Small intestine (tissue), 7 donors: ENCODE measurements around the gene SMAD6. TPM values are rescaled to one million over a fixed set of nuclear protein-coding genes. Genes with fewer than 3 reads are reported as not detected.

Experiments
- DNase-seq, 2 donors: peaks; one replicate each; pipeline versions ENCODE4 v3.0.0 to v3.0.0-alpha.2; 2013
- FAIRE-seq: peaks from 2 replicates; lab custom pipeline; 2012; peaks lifted over from hg19 to GRCh38; lab: Jason Lieb, UNC
- H3K27ac ChIP-seq, 3 donors: one replicate each; pipeline ENCODE4 v1.5.1; 2013; ENCODE audit warnings: low read length in 2 of 3, mild to moderate bottlenecking in 2 of 3, control low read depth in 1 of 3, inconsistent platforms in 1 of 3, low read depth in 1 of 3, moderate library complexity in 1 of 3
- H3K27me3 ChIP-seq, 3 donors: one replicate each; pipeline ENCODE4 v1.6.1; 2013; ENCODE audit warnings: low read length in 3 of 3, inconsistent platforms in 1 of 3; ENCODE audit not compliant: control insufficient read depth in 3 of 3, insufficient read depth in 3 of 3
- H3K36me3 ChIP-seq, 3 donors: one replicate each; pipeline ENCODE4 v1.6.1; 2013; ENCODE audit warnings: low read length in 3 of 3, inconsistent platforms in 1 of 3, low read depth in 1 of 3, mild to moderate bottlenecking in 1 of 3, moderate library complexity in 1 of 3; ENCODE audit not compliant: control insufficient read depth in 3 of 3, insufficient read depth in 2 of 3
- H3K4me1 ChIP-seq, 3 donors: one replicate each; pipeline ENCODE4 v1.6.1; 2013; ENCODE audit warnings: low read length in 2 of 3, inconsistent platforms in 1 of 3, low read depth in 1 of 3, mild to moderate bottlenecking in 1 of 3, moderate library complexity in 1 of 3; ENCODE audit not compliant: control insufficient read depth in 3 of 3, insufficient read depth in 2 of 3
- H3K4me3 ChIP-seq, 3 donors: one replicate each; pipeline ENCODE4 v1.5.1; 2013; ENCODE audit warnings: low read length in 3 of 3, control low read depth in 1 of 3, inconsistent platforms in 1 of 3, low read depth in 1 of 3, mild to moderate bottlenecking in 1 of 3, moderate library complexity in 1 of 3
- H3K9me3 ChIP-seq, 2 donors: one replicate each; pipeline ENCODE4 v1.6.1; 2013; ENCODE audit warnings: low read depth in 1 of 2, low read length in 1 of 2; ENCODE audit not compliant: control insufficient read depth in 2 of 2, insufficient read depth in 1 of 2
- WGBS, 3 donors: extraction: QIAGEN DNeasy Blood & Tissue Kit; methylation state at CpG; one replicate each; pipeline ENCODE4 v1.1.7; 2013; 5-methylcytosine and 5-hydroxymethylcytosine counted together
- polyA plus RNA-seq, 4 donors: library from polyadenylated mRNA; stranded (reverse) in 3 of 4; unstranded in 1 of 4; fragments of 200-250 nt in 3 of 4; fragments of 120-200 nt in 1 of 4; gene quantifications; one replicate each; pipeline versions ENCODE4 v1.2.1 to v1.2.3, GENCODE V29; 2013
- donor health status: healthy with polysubstance abuse.
- donor health status: control.
- donor health status: control.
- donor health status: Bipolar disorder and iron deficiency.
- donor health status: healthy.

The SMAD6 gene
- polyA plus RNA-seq, 4 donors, result 0.89 to 23.6 (median 10.4) TPM

DNA sequence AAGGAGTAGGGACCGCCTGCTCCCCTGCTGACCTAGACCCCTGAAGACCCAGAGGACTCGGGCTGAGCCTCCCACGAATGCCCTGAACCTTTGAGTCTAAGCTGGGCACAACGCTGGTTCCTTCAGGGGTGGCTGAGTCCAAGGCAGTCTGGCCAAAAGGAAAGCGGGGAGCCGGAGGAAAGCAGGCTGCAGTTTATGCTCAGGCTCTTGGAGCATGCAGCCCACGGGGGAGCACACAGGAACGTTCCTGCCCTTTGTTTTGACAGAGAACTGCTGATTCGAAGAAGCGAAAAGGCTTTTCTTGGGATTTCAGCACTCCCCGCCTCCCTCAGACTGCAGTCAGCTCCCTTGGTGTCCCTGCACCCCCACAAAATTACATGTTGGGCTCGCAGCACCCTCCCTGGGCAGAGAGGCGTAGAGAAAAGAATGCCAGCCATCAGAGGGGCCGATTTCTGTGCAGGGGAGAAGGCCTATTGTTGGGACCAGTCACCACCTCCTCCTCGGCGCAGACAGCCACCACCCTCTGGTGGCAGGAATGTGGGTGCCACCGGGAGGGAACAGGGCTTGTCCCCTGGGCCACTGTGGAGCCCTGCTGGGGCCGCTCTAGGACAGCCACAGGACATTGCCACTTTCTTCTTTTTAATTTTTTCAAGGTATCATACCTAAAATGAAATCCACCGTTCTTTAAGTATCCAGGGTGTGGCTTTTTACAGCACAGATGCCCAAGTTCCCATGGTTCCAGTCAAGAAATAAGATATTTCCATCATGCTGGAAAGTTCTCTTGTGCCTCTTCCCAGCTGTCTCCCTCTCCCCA is 72.2 kb downstream of the SMAD6 start:
- DNase-seq (peak; percentile 89 to 93), FAIRE-seq (no peak)
- WGBS, 3 donors, result 29 to 42% (median 34%) methylated on average over 19 of the region's 19 CpGs
- Histone ChIP-seq H3K4me1 (peaks cover 10 to 85% (median 19%) of the 10 kb centered on the region in 3 donors), H3K27me3 (no peaks in the 10 kb centered on the region), H3K27ac (peak overlapping the region in 2 of 3 donors; percentile 80 to 84), H3K36me3 (peaks cover 0 to 67% (median 0%) of the 10 kb centered on the region in 3 donors), H3K9me3 (no peaks in the 10 kb centered on the region), H3K4me3 (no peak overlapping the region)

DNA sequence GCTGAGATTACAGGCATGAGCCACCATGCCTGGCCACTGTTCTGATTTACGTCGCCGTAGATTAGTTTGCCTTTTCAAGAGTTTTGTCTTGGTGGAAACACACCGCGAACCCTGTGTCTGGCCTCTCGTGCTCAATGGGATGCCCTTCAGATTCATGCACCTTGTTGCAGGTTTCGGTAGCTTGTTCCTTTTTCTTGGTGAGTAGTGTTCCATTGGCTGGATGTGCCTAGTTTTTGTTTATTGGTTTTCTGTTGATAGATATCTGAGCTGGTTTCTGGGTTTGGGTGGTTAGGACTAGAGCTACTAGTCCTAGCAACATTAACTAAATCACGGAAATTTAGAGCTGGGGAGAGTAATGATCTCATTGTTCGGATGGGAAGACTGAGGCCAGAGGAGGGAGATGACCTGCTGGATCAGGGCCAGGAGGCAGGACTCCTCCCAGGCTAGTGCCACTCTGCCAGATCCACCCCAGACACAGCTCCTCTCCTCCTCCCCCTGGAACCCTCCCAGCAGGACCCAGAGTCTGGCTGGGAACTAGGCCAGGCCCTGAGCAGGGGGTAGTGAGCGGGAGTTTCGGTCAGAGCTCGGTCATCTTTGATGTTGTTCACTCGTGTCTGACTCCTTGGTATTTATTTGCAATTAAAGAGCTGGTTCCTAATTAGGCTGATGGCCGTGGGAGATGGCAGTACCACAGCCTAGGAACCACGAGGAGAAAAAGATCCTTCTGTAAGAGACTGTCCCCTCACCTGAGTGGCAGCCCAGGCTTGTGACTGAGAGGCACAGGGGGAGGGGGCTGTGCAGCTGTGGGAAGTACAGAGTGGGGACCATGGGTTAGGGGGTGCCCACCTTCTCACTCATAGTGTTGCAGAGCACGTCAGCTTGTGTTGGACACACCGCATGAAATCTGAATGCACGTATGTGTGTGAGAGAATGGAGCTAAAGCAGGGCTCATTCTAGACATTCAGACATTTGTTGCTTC is 73.4 kb downstream of the SMAD6 start:
- no peak for DNase-seq
- Histone ChIP-seq H3K9me3 (no peaks in the 10 kb centered on the region), H3K27me3 (no peaks in the 10 kb centered on the region), H3K27ac (no peak overlapping the region), H3K36me3 (peaks cover 0 to 72% (median 0%) of the 10 kb centered on the region in 3 donors), H3K4me1 (peaks cover 11 to 86% (median 22%) of the 10 kb centered on the region in 3 donors), H3K4me3 (no peak overlapping the region)
- FAIRE-seq, result no peak
- WGBS, 3 donors, result 76 to 81% (median 78%) methylated on average over 18 of the region's 18 CpGs

DNA sequence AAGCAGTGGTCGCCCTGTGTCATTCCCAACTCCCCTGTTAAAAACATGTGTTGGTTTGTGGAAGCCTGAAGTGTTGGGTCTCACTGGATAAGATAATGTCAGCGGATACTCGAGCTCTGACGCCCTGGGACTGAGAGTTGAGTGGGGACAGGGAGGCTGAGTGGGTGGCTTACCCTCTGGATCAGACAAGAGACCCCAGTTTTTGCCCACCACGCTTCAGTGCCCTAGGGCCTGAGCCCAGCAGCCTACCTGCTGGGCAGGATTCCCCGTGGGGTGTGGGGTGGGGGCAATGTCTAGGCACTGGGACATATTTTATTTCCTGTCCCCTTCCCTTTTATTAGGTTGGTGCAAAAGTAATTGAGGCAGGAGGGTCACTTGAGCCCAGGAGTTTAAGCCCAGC is 75.0 kb downstream of the SMAD6 start:
- WGBS, 3 donors, result 74 to 84% (median 79%) methylated on average over 6 of the region's 6 CpGs

DNA sequence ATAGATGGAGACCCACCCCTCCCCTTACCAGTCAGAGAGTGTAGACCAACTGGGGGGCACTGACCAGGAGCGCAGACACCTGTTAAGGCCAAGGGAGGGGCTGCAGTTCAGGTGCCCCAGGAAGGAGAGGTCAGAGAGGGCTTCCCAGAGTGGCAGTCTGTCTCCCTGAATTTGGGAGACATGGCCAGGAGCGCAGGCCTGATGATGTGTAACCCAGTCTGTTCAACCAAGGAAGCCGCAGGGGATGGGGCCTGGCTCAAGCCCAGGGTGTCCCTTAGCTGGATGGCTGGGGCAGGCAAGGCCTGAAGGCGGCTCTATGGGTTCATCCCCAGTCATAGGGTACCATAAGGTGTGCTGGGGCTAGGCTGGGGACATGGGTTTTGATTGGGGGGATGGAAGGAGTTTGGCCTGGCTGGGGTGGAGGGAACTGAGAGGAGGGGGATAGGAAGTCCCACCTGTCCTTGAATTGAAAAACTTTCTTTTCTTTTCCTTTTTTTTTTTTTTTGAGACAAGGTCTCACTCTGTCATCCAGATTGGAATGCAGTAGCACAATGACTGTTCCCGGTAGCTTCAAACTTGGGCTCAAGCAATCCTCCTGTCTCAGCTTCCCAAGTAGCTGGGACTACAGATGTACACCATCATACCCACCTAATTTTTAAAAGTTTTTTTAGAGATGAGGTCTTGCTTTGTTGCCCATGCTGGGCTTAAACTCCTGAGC is 75.7 kb downstream of the SMAD6 start:
- FAIRE-seq, result no peak
- no peak for DNase-seq
- peaks cover 7 to 77% (median 14%) of the 10 kb centered on the region in 3 donors for H3K4me1 ChIP-seq
- peak overlapping the region in 1 of 3 donors; percentile 89 for H3K27ac ChIP-seq
- H3K36me3 ChIP-seq, result peaks cover 0 to 71% (median 2%) of the 10 kb centered on the region in 3 donors
- WGBS, 3 donors, result 83 to 87% (median 86%) methylated on average over 5 of the region's 5 CpGs
- H3K27me3 ChIP-seq, result no peaks in the 10 kb centered on the region
- no peak overlapping the region for H3K4me3 ChIP-seq
- no peaks in the 10 kb centered on the region for H3K9me3 ChIP-seq

More for the DNA sequence above, 75.0 kb downstream of the SMAD6 start:
- FAIRE-seq, result no peak
- Histone ChIP-seq H3K4me3 (no peak overlapping the region), H3K4me1 (peaks cover 7 to 79% (median 15%) of the 10 kb centered on the region in 3 donors), H3K9me3 (no peaks in the 10 kb centered on the region), H3K36me3 (peaks cover 0 to 70% (median 2%) of the 10 kb centered on the region in 3 donors), H3K27ac (no peak overlapping the region), H3K27me3 (no peaks in the 10 kb centered on the region)
- no peak for DNase-seq

DNA sequence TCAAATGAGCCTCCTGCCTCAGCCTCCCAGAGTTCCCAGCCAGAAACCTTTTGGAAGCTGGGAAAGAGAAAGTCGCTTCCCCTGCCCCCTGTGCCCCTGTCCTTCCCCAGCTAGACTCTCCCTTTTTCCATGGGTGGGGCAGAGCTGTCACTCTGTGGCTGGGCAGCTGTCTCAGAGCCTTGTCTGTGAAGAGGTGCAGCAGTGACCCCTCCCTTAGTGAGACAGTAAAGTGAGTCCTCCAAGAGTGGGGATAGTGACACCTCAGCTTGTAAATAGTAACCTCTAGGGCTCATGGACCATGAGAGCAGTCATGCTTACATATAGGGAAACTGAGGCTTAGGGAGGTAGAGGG is 76.3 kb downstream of the SMAD6 start:
- Histone ChIP-seq H3K36me3 (peaks cover 0 to 75% (median 2%) of the 10 kb centered on the region in 3 donors), H3K4me1 (peaks cover 7 to 73% (median 9%) of the 10 kb centered on the region in 3 donors), H3K27me3 (no peaks in the 10 kb centered on the region), H3K27ac (peak overlapping the region in 1 of 3 donors; percentile 89), H3K4me3 (no peak overlapping the region), H3K9me3 (no peaks in the 10 kb centered on the region)
- FAIRE-seq, result no peak
- WGBS, 3 donors, result 0 to 54% (median 50%) methylated on average over 1 of the region's 1 CpG
- DNase-seq, result peak; percentile 41 to 42

DNA sequence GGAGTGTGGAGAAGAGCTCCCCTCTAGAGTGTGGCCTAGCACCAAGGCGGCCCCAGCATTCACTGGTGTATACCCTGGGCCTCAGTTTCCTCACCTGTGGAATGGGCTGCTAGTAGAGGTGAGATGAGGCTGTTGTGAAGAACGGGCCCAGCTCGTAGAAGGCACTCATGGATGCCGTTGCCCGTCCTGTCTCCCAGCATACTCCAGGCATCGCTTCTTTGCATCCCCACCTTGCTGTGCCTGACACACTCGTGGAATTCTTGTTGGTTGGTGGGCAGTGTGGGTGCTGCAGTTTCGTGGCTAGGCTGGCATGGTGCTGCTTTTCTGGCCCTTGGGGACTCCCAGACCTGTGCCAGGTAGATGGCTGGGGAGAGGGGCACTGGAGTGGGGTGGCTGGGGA is 76.7 kb downstream of the SMAD6 start:
- peak overlapping the region in 1 of 3 donors; percentile 89 for H3K27ac ChIP-seq
- WGBS, 3 donors, result 77 to 86% (median 81%) methylated on average over 8 of the region's 8 CpGs
- peaks cover 3 to 69% (median 5%) of the 10 kb centered on the region in 3 donors for H3K4me1 ChIP-seq

DNA sequence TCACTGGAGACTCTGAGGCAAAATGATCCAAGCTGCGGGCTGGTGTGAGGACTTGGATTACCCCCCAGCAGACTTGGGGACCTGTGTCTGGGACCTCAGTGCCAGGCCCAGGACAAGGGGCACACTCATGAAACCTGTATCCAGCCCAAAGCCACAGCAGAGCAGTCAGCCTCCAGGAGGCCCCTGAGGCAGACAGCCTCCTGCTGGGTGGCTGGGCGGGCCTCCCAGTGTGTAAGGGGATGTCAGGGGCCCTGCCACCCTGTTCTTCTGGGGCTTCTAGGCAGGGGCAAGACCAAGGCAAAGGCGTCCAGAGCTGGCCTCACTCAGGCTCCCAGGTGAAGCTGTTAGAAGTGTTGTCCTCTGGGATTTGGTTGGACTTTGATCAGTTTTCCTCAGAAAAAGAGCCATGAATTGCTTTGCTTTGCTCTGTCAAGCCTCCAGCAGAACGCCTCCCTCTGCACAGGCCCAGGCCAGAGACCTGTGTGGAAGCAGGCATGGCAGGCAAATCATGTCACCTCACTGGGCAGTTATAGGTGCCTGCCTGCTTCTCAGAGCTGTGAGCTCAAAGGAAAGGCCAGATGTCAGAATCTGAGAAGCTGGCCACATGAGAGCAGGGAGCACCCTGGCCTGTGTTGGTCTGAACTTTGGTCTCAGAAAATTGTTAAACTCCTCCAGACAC is 77.4 kb downstream of the SMAD6 start:
- H3K27ac ChIP-seq, result peak overlapping the region; percentile 78 to 89 (median 85)
- peaks cover 3 to 61% (median 3%) of the 10 kb centered on the region in 3 donors for H3K4me1 ChIP-seq
- no peaks in the 10 kb centered on the region for H3K9me3 ChIP-seq
- H3K27me3 ChIP-seq, result no peaks in the 10 kb centered on the region
- H3K36me3 ChIP-seq, result peaks cover 0 to 75% (median 2%) of the 10 kb centered on the region in 3 donors
- DNase-seq (peak; percentile 80 to 87), FAIRE-seq (no peak)
- H3K4me3 ChIP-seq, result no peak overlapping the region
- WGBS, 3 donors, result 22 to 68% (median 33%) methylated on average over 4 of the region's 4 CpGs

More for the DNA sequence above, 76.7 kb downstream of the SMAD6 start:
- DNase-seq, result no peak
- no peak overlapping the region for H3K4me3 ChIP-seq
- no peak for FAIRE-seq
- no peaks in the 10 kb centered on the region for H3K27me3 ChIP-seq
- H3K9me3 ChIP-seq, result no peaks in the 10 kb centered on the region
- H3K36me3 ChIP-seq, result peaks cover 0 to 75% (median 2%) of the 10 kb centered on the region in 3 donors
